Upper lobe of left lung (tissue), 4 donors: ENCODE measurements around the gene CPVL.

Experiments used
- POLR2A ChIP-seq, 4 donors: fragments of 450-650 bp; IDR thresholded peaks; one replicate each; pipeline ENCODE4 v1.5.1; 2016 to 2017; ENCODE audit warnings: antibody characterized with exemption in 4 of 4, mild to moderate bottlenecking in 2 of 4
- POLR2AphosphoS5 ChIP-seq, 2 donors: sonication (generic); formaldehyde crosslinking; IDR thresholded peaks; one replicate each; pipeline ENCODE4 v1.5.1; 2017; ENCODE audit warnings: antibody characterized with exemption in 2 of 2
- TF ChIP-seq, protein P1 (sequence below), 6 experiments: fragments of 450-650 bp in 4 of 6; fragments of 200-600 bp in 2 of 6; sonication (generic) in 2 of 6; IDR thresholded peaks; one replicate each; pipeline ENCODE4 v1.5.1; 2016 to 2019; ENCODE audit warnings: antibody characterized with exemption in 6 of 6

DNA sequence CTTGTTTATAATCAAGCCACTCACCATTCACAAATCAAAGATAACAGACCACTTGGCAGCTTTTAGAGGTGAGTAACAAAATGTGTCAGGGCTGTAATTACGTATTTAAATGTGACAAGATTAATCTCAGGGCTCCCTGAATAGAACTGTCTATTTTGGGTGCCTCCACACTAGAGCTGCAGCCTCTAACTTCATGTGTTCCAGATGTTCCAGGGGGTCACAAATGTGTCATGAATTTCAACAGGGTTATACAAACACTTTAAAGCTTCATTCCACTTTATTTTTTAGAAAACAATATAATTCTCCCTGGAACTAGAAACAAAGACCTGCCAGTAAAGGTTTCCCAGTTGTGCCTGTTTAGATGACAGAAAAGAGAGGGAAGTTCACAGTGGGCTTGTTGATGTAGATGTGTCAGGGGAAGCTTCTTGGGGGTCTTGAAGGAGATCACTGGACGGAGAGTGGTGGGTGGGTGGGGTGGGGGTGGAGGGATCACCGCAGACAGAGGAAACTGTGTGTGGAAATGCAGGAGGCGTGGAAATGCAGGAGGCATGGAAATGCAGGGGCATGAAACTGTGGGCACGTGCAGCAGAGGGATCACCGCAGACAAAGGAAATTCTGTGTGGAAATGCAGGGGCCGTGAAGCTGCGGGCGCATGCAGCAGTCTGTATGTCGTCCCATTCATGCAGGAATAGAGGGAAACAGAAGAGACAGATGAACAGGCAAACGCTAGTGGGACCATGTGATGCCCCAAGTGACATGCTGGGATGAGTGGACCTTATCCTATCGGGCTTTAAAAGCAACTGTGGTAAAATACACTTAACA is 146.2 kb downstream of the CPVL start:
- TF ChIP-seq, protein P1, sequence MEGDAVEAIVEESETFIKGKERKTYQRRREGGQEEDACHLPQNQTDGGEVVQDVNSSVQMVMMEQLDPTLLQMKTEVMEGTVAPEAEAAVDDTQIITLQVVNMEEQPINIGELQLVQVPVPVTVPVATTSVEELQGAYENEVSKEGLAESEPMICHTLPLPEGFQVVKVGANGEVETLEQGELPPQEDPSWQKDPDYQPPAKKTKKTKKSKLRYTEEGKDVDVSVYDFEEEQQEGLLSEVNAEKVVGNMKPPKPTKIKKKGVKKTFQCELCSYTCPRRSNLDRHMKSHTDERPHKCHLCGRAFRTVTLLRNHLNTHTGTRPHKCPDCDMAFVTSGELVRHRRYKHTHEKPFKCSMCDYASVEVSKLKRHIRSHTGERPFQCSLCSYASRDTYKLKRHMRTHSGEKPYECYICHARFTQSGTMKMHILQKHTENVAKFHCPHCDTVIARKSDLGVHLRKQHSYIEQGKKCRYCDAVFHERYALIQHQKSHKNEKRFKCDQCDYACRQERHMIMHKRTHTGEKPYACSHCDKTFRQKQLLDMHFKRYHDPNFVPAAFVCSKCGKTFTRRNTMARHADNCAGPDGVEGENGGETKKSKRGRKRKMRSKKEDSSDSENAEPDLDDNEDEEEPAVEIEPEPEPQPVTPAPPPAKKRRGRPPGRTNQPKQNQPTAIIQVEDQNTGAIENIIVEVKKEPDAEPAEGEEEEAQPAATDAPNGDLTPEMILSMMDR (IDR thresholded peaks at IDR 0.05): no peak
- TF ChIP-seq POLR2A (IDR thresholded peaks at IDR 0.05): no peak
- no peak for TF ChIP-seq POLR2AphosphoS5 (IDR thresholded peaks at IDR 0.05)
